ENCODE data around the gene KAZALD1.

Gene KAZALD1

GRCh38 chr10:101022967-101023705 is 38.7 kb upstream of the KAZALD1 start:
- H3K79me2 ChIP-seq (ENCODE audit: insufficient read depth, low read length): no peaks in the 10 kb centered on the region
- no peaks in the 10 kb centered on the region for H3K27me3 ChIP-seq (ENCODE audit: insufficient read depth, low read length)
- no peak overlapping the region for H2AFZ ChIP-seq (ENCODE audit: low read length)
- no peaks in the 10 kb centered on the region for H3K36me3 ChIP-seq (ENCODE audit: insufficient read depth, low read length)
- H3K9me2 ChIP-seq (ENCODE audit: low read depth, low read length): no peaks in the 10 kb centered on the region
- no peak for TF ChIP-seq EZH2 (IDR thresholded peaks at IDR 0.05; ENCODE audit: borderline replicate concordance, low read length)
- no peak for TF ChIP-seq CTCF (IDR thresholded peaks at IDR 0.05; ENCODE audit: low read length)
- no peaks in the 10 kb centered on the region for H4K20me1 ChIP-seq (ENCODE audit: insufficient read depth, low read length)
- H3K4me1 ChIP-seq (ENCODE audit: insufficient read depth, low read length, severe bottlenecking): no peaks in the 10 kb centered on the region
- no peaks in the 10 kb centered on the region for H3F3A ChIP-seq (ENCODE audit: insufficient read depth, low read length)
- H3K27ac ChIP-seq (ENCODE audit: low read depth, low read length, poor library complexity, severe bottlenecking): no peak overlapping the region
- H3K9me3 ChIP-seq (ENCODE audit: low read length): no peaks in the 10 kb centered on the region
- no peak overlapping the region for H3K9ac ChIP-seq (ENCODE audit: low read length)
- H3K4me2 ChIP-seq (ENCODE audit: low read length): no peak overlapping the region
- H3K4me3 ChIP-seq (ENCODE audit: low read depth, low read length, poor library complexity, severe bottlenecking): no peak overlapping the region

GRCh38 chr10:101027106-101027720 is 34.6 kb upstream of the KAZALD1 start:
- no peaks in the 10 kb centered on the region for H3K36me3 ChIP-seq (ENCODE audit: insufficient read depth, low read length)
- no peak overlapping the region for H3K9ac ChIP-seq (ENCODE audit: low read length)
- TF ChIP-seq EZH2 (IDR thresholded peaks at IDR 0.05; ENCODE audit: borderline replicate concordance, low read length) (no peak), CTCF (IDR thresholded peaks at IDR 0.05; ENCODE audit: low read length) (no peak)
- peaks cover 10% of the 10 kb centered on the region for H3K4me1 ChIP-seq (ENCODE audit: insufficient read depth, low read length, severe bottlenecking)
- H3K79me2 ChIP-seq (ENCODE audit: insufficient read depth, low read length): no peaks in the 10 kb centered on the region
- no peaks in the 10 kb centered on the region for H4K20me1 ChIP-seq (ENCODE audit: insufficient read depth, low read length)
- H3K9me2 ChIP-seq (ENCODE audit: low read depth, low read length): no peaks in the 10 kb centered on the region
- no peak overlapping the region for H3K4me3 ChIP-seq (ENCODE audit: low read depth, low read length, poor library complexity, severe bottlenecking)
- no peak overlapping the region for H2AFZ ChIP-seq (ENCODE audit: low read length)
- no peak overlapping the region for H3K27ac ChIP-seq (ENCODE audit: low read depth, low read length, poor library complexity, severe bottlenecking)
- H3F3A ChIP-seq (ENCODE audit: insufficient read depth, low read length): no peaks in the 10 kb centered on the region
- no peaks in the 10 kb centered on the region for H3K9me3 ChIP-seq (ENCODE audit: low read length)
- H3K4me2 ChIP-seq (ENCODE audit: low read length): no peak overlapping the region
- H3K27me3 ChIP-seq (ENCODE audit: insufficient read depth, low read length): 0 out of 2 replicates have a peak, but pooled peaks cover 4% of the 10 kb centered on the region

GRCh38 chr10:101028446-101029337 is 33.1 kb upstream of the KAZALD1 start:
- H3K4me2 ChIP-seq (ENCODE audit: low read length): no peak overlapping the region
- no peaks in the 10 kb centered on the region for H3K79me2 ChIP-seq (ENCODE audit: insufficient read depth, low read length)
- no peaks in the 10 kb centered on the region for H3K9me2 ChIP-seq (ENCODE audit: low read depth, low read length)
- no peaks in the 10 kb centered on the region for H3F3A ChIP-seq (ENCODE audit: insufficient read depth, low read length)
- H2AFZ ChIP-seq (ENCODE audit: low read length): no peak overlapping the region
- no peak overlapping the region for H3K27ac ChIP-seq (ENCODE audit: low read depth, low read length, poor library complexity, severe bottlenecking)
- H3K9ac ChIP-seq (ENCODE audit: low read length): no peak overlapping the region
- H3K9me3 ChIP-seq (ENCODE audit: low read length): no peaks in the 10 kb centered on the region
- H3K4me1 ChIP-seq (ENCODE audit: insufficient read depth, low read length, severe bottlenecking): peaks cover 10% of the 10 kb centered on the region
- no peak overlapping the region for H3K4me3 ChIP-seq (ENCODE audit: low read depth, low read length, poor library complexity, severe bottlenecking)
- no peaks in the 10 kb centered on the region for H3K36me3 ChIP-seq (ENCODE audit: insufficient read depth, low read length)
- 0 out of 2 replicates have a peak, but pooled peaks cover 4% of the 10 kb centered on the region for H3K27me3 ChIP-seq (ENCODE audit: insufficient read depth, low read length)
- TF ChIP-seq CTCF (IDR thresholded peaks at IDR 0.05; ENCODE audit: low read length) (no peak), EZH2 (IDR thresholded peaks at IDR 0.05; ENCODE audit: borderline replicate concordance, low read length) (no peak)
- no peaks in the 10 kb centered on the region for H4K20me1 ChIP-seq (ENCODE audit: insufficient read depth, low read length)

Data from OCI-LY1 (cell line).